IMR-90 (cell line): ENCODE measurements around the gene WNT10A.

Source experiments
- BHLHE40 ChIP-seq: fragments of 150-350 bp; IDR thresholded peaks from 2 replicates; pipeline ENCODE4 v1.6.1; 2016; ENCODE audit warnings: mild to moderate bottlenecking, low read depth, low read length
- CEBPB ChIP-seq: IDR thresholded peaks from 2 replicates; pipeline ENCODE4 v1.6.1; 2012; ENCODE audit warnings: low read depth, low read length, improper control_type of control experiment
- CHD1 ChIP-seq: IDR thresholded peaks from 2 replicates; pipeline ENCODE4 v1.6.1; 2012; ENCODE audit warnings: low read depth, low read length, improper control_type of control experiment
- CTCF ChIP-seq: conservative IDR thresholded peaks from 2 replicates; pipeline ENCODE4 v1.5.1; 2012; ENCODE audit warnings: mild to moderate bottlenecking, low read depth, low read length, improper control_type of control experiment
- ELK1 ChIP-seq: fragments of 150-350 bp; IDR thresholded peaks from 2 replicates; pipeline ENCODE4 v1.6.1; 2016; ENCODE audit warnings: low read depth, mild to moderate bottlenecking, low read length, moderate library complexity, borderline replicate concordance
- FOS ChIP-seq: fragments of 150-350 bp; IDR thresholded peaks from 2 replicates; pipeline ENCODE4 v1.6.1; 2016; ENCODE audit warnings: low read depth, low read length
- MAFK ChIP-seq: IDR thresholded peaks from 2 replicates; pipeline ENCODE4 v1.6.1; 2012; ENCODE audit warnings: low read depth, low read length, improper control_type of control experiment
- MXI1 ChIP-seq: IDR thresholded peaks from 2 replicates; pipeline ENCODE4 v1.6.1; 2012; ENCODE audit warnings: low read depth, mild to moderate bottlenecking, low read length, moderate library complexity, borderline replicate concordance
- NFE2L2 ChIP-seq: fragments of 150-350 bp; IDR thresholded peaks from 2 replicates; pipeline ENCODE4 v1.6.1; 2016; ENCODE audit warnings: low read depth, mild to moderate bottlenecking, low read length
- POLR2A ChIP-seq: IDR thresholded peaks from 2 replicates; pipeline ENCODE4 v1.6.1; 2012; ENCODE audit warnings: mild to moderate bottlenecking, low read depth, low read length
- RAD21 ChIP-seq: IDR thresholded peaks from 2 replicates; pipeline ENCODE4 v1.6.1; 2012; ENCODE audit warnings: low read length, improper control_type of control experiment
- RFX5 ChIP-seq: IDR thresholded peaks from 2 replicates; pipeline ENCODE4 v1.8.0; 2012; ENCODE audit warnings: low read depth, mild to moderate bottlenecking, low read length, moderate library complexity
- SMC3 ChIP-seq: fragments of 150-350 bp; IDR thresholded peaks from 2 replicates; pipeline ENCODE4 v1.6.1; 2016; ENCODE audit warnings: low read depth, mild to moderate bottlenecking, antibody characterized with exemption, low read length, moderate library complexity
- TF ChIP-seq, protein P1 (sequence below): fragments of 150-350 bp; IDR thresholded peaks from 2 replicates; pipeline ENCODE4 v1.6.1; 2017; ENCODE audit warnings: mild to moderate bottlenecking, antibody characterized with exemption, low read length, low read depth

DNA sequence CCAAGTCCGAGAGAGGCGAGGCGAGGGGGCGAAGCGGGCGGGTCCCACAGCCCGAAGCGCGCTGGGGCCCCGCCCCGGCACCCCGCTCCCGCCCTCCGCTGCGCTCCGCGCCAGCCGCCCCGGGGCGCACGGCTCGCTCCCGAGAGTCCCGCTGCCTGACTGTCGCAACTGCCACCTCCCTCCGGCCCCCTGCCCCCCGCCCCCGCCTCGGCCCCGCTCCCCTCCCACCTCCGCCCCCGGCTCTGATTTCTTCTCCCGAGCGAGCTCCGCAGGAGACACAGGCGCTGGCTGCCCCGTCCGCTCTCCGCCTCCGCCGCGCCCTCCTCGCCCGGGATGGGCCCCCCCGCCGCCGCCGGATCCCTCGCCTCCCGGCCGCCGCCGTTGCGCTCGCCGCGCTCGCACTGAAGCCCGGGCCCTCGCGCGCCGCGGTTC lies 21.1 kb upstream of the WNT10A start, which contains the start of gene WNT6:
- TF ChIP-seq CTCF (no peak), SMC3 (no peak), CEBPB (no peak), POLR2A (no peak), ELK1 (no peak), BHLHE40 (no peak), FOS (no peak), MAFK (no peak), NFE2L2 (no peak), RAD21 (no peak), MXI1 (no peak), CHD1 (no peak), RFX5 (no peak)
- TF ChIP-seq, protein P1, sequence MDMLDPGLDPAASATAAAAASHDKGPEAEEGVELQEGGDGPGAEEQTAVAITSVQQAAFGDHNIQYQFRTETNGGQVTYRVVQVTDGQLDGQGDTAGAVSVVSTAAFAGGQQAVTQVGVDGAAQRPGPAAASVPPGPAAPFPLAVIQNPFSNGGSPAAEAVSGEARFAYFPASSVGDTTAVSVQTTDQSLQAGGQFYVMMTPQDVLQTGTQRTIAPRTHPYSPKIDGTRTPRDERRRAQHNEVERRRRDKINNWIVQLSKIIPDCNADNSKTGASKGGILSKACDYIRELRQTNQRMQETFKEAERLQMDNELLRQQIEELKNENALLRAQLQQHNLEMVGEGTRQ: no peak
